GM19239 (cell line): ENCODE results near the gene DPM1.

ENCODE experiments used
- DNase-seq: peaks from one replicate; pipeline ENCODE4 v3.0.0; 2011; ENCODE audit warnings: low spot score; ENCODE audit not compliant: insufficient read length
- FAIRE-seq: peaks from 2 replicates; lab custom pipeline; 2011; peaks lifted over from hg19 to GRCh38; lab: Jason Lieb, UNC

DPM1 gene

DNA sequence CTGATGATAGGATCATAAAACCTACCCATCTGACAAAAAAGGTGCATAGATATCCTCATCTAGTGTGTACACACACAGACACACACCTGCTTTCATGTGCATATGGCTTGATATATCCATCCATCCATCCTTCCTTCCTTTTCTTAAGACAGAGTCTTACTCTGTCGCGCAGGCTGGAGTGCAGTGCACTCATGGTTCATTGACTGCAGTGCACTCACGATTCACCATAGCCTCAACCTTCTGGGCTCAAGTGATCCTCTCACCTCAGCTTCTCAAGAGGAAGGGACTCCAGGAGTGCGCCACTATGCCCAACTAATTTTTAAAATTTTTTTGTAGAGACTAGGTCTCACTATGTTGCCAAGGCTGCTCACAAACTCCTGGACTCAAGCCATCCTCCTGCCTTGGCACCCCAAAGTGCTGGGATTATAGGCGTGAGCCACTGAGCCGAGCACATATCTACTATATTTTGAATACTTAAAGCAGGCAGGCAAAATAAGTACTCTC lies 54.2 kb downstream of the DPM1 start:
- FAIRE-seq (no peak), DNase-seq (no peak)

DNA sequence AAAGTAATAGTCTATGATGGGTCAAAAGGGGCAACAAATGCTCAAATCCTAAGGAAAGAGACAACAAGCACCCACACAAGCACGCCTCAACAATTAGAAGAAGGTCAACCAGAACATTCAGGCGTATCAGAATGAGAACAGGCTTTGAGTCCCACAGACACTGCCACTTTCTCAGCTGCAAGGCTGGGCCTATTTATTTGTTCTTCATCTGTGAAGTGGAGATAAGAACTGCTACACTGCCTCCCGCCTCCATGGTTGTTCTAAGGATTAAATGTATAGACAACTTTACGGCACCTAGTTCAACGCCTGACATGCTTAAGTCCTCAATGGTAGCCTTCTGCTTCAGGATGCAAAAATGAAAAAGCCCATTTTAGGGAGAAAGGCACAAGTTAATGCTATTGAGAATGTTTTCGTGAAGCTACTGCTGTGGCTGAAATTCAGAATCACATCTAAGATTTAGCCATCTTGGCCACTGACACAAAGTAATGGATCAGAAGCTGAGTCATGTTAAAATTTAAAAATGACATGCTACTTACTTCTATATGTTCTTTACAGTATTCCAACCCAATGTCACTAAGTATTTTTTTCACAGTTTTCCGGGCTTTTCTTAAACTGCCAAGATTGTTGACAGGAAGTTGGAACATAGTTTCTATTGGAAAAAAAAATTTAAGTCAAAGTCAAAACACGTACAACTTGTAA lies 54.8 kb downstream of the DPM1 start:
- DNase-seq (no peak), FAIRE-seq (no peak)

DNA sequence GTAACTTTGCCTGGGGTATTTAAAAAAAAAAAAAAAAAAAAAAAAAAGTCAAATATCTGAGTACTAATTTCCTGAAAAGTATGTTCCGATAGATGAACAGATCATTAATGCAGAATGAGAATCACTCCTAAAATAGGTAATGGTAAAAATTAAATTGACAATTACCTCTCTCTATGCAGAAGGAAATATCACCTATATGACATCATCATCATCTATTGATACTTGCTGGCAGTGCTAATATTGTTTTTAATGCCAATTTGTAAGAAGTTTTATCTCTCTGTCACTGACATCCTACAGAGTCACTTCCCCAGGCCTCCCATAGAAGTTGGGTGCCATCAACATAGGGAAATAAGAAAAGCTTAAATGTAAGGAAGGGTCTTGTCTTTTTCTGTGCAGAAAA lies 57.0 kb downstream of the DPM1 start:
- DNase-seq (no peak), FAIRE-seq (no peak)

DNA sequence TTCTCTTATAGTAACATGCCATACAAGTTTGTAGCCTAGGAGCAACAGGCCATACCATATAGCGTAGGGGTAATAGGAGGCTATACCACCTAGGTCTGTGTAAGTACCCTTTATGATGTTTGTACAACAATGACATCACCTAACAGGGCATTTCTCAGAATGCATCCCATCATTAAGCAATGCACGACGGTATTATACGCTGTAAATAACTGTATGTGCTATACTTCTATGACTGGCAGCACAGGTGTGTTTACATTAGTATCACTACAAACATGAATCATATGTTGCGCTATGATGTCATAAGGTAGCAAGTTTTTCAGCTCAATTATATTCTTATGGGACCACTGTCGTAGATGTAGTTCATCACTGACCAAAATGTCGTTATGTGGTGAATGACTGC lies 58.1 kb downstream of the DPM1 start:
- FAIRE-seq (no peak), DNase-seq (no peak)

DNA sequence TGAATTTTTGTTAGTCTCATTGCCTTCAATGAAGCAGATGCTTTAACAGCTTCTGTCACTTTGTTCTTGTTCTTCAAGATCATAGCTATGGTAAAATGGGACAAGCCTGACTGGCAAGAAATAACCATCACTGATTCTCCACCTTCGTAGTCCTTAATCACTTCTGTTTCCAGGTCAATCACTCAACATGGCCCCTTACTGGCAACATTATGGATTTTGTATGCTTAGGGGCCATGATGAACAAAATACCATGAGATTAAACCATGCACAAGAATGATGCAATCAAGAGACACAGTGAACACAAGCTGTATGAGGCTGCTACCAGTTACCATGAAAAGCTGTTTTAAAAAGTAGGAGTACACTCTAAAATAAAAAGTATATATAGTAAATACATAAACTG lies 59.9 kb downstream of the DPM1 start:
- no peak for DNase-seq
- no peak for FAIRE-seq

DNA sequence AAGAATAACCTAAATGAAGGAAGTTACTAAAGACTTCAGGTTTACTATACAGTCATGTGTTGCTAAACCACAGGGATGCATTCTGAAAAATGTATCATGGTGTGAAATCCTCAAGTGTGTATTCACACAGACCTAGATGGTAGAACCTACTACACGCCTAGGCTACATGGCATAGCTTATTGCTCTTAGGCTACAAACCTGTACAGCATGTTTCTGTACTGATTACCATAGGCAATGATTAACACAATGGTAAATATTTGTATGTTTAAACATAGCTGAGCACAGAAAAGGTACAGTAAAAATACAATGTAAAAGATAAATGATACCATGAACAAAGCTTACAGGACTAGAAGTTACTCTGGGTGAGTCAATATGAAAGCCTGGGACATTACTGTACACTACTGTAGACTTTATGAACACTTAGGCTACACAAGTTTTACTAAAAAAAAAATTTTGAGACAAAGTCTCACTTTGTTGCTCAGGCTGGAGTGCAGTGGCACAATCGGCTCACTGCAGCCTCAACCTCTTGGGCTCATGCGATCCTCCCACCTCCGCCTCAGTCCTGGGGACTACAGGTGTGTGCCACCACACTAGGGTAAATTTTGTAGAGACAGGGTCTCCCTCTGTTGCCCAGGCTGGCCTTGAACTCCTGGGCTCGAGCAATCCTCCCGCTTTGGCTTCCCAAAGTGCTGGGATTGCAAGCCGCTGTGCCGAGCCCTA lies 63.1 kb downstream of the DPM1 start:
- no peak for FAIRE-seq

DNA sequence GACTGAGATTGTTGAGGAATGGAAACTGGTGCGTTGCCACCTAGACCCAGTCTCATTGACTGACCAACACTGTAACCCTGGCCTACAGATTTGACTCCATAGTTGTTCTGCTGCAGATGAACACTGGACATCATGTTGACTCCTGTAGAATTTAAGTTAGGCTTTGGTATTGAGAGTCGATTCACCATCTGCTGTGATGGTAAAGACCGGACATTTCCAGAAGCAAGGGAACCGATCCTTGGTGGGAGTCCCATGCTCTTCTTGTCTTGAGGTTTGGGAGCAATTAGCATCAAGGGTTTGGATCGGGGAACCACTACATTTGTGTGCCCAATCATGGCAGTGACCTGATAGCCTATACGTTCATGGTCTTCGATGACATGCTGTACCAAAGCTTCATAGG lies 64.7 kb downstream of the DPM1 start:
- DNase-seq (no peak), FAIRE-seq (no peak)

More for the DNA sequence above, 63.1 kb downstream of the DPM1 start:
- DNase-seq = no peak

DNA sequence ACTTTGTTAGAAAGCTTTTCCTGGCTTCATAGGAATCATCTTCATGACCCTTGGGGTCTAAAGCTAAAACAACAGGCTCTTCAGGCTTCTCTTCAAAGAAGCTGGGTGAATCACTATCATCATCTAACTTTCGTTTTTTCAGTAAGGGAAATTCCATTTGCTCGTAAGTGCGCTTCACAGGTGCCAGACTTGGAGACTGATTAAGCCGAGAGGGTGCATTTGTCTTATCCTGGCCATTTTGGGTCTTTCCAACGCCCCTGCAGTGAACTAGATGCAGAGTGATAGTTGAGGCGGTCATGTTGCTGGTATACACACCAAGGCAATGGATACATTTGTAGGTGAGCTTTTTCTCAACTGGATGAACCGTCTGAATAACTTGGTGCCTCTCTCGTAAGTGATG lies 65.9 kb downstream of the DPM1 start:
- DNase-seq = no peak
- no peak for FAIRE-seq

DNA sequence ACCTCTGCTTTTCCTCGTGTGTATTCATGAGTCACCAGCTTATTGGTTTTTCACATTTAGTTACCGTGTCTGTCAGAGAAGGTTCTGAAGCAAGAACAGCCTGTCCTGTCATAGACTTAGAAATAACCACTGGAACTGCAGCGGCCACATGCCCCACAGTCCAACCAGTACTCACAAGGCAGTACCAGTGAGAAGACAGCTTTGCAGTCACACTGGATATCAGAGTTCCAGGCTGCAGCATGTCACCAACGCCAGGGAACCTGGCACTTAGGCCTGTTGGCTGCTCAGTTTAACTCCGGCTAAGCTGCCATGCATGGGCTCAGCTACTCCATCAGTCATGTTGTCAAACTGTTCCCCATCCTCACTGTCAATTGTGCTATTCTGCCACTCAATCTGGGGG lies 67.2 kb downstream of the DPM1 start:
- DNase-seq (no peak), FAIRE-seq (no peak)

DNA sequence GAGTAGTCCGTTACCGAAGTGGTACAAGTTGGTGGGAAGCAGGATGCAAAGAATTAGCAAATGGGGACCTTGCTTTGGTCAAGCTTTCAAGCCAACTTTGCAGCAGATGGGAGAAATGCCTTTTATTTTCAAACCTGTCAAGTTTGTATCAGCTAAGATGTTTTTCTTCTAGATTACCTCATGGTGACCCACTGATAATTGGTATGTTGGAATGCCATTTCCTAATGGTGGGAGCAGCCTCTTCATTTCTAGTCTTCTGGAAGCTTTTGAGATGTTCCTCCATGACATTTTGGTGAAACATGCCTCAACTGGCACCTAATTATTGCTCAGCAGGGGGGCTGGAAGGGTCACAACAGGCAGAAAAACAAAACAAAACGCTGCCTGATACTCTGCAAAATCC lies 70.8 kb downstream of the DPM1 start:
- DNase-seq = no peak
- FAIRE-seq = no peak

DNA sequence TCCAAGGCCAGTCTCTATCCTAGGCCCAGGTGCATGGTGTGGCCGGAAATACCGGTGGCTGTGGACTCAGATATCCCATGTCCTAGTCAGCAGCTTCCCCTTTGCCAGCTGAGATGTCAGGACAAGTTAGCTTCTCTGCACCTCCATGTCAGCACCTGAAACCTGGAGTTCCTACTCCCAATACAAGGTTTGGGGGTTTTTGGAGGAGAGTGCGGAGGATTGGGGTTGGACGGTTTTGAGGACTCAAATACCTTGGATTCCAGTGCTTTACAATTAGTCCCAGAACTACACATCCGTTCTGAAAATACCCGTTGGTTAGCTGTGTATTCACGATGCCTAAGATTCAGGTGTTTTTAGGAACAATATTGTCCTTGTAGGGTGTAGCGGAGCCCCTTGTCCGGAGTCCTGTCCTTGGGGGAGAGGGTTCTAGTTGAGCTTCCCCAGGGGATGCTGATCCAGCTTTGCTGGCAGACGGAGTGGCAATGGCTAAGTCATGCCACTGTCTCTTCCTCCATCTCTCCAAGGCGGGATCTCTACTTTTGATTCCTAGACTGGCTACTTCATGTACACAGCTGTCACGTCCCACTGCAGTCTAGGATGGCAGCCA lies 72.0 kb downstream of the DPM1 start:
- DNase-seq (no peak), FAIRE-seq (no peak)

DNA sequence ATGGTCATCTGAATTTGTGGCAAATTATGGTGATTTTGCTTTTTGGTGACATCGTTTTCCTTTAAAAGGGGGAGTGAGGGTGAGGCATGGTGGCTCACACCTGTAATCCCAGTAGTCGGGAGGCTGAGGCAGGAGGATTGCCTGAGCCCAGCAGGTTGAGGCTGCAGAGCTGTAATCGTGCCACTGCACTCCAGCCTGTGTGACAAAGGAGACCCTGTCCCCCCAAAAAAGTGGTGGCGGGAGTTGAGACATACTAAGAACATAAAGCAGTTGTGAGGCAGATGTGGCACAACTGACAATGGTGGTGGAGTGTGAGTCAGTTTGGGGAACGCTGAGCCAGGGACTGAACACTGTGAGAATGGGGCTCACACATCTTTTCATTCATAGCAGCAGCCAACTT lies 72.6 kb downstream of the DPM1 start:
- no peak for FAIRE-seq

DNA sequence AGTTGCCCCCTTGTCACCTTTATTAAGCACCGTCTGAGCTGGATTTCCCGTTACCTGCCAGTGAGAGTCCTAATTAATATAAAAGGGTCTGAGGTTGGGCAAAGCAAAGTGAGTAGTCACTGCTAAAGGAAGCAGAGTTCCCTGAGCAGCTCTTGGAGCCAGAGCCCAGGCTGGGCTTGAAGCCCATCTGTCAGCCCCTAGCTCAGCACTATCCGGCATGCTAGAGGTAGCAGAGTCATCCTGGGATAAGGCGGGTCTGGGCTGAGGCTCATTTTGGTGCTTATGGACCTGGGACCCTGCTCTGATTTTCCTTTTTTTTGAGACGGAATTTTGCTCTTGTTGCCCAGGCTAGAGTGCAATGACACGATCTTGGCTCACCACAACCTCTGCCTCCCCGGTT lies 73.3 kb downstream of the DPM1 start:
- DNase-seq = no peak
- FAIRE-seq = no peak

More for the DNA sequence above, 72.6 kb downstream of the DPM1 start:
- no peak for DNase-seq
